HCT116 (cell line): ENCODE data around the gene GRIK3. TPM values are rescaled to one million over a fixed set of nuclear protein-coding genes. Genes with fewer than 3 reads are reported as not detected.

Source experiments
- ATAC-seq: fragments of 200-7000 bp; cut with Tn5 transposase; 2 replicates; pipeline ENCODE4 v1.9.1; 2020; ENCODE audit warnings: mild to moderate bottlenecking, moderate library complexity
- BruUV-seq: library from RNA; stranded (reverse); fragments of 400-500 nt; replicated peaks from 2 replicates; lab custom pipeline; 2021; lab: Mats Ljungman, UMichigan
- CTCF ChIA-PET: fragments of 300-600 bp; sonication (Branson Sonifier 250); formaldehyde crosslinking; loops from one replicate; lab custom pipeline; 2021; ENCODE audit warnings: antibody characterized with exemption; lab: Charles Lee
- POLR2A ChIA-PET: fragments of 300-600, 350-600 bp; sonication (Branson Sonifier 250); formaldehyde crosslinking; loops from one replicate; lab custom pipeline; 2021; ENCODE audit warnings: antibody characterized with exemption; lab: Charles Lee
- RAD21 ChIA-PET, 2 experiments: fragments of 300-600 bp; sonication (Branson Sonifier 250); formaldehyde crosslinking; loops; one replicate each; lab custom pipeline; 2023; ENCODE audit warnings: low total read pairs in 2 of 2; ENCODE audit not compliant: uncharacterized antibody in 2 of 2, unreplicated experiment in 2 of 2, low non-redundant PET in 1 of 2; lab: Charles Lee
- DNase-seq: peaks from one replicate; pipeline ENCODE4 v3.0.0-alpha.2; 2010; ENCODE audit warnings: low read depth, low spot score
- H2AFZ ChIP-seq: fragments of 200-600 bp; shearing (Covaris generic), sonication (generic); 2 replicates; pipeline ENCODE4 v1.6.1; 2017; ENCODE audit warnings: low read depth, mixed run types, mixed read lengths, antibody characterized with exemption, low read length; ENCODE audit not compliant: poor library complexity, severe bottlenecking
- H3K27ac ChIP-seq: 2 replicates; pipeline ENCODE4 v1.5.1; 2012; ENCODE audit warnings: low read depth, low read length
- H3K27me3 ChIP-seq: fragments of 200-600 bp; sonication (generic); 2 replicates; pipeline ENCODE4 v1.6.1; 2016; ENCODE audit warnings: mixed run types, low read length, mixed read lengths; ENCODE audit not compliant: insufficient read depth
- H3K36me3 ChIP-seq, 2 experiments: fragments of 200-500 bp in 1 of 2; fragments of 200-600 bp in 1 of 2; sonication (Bioruptor generic) in 1 of 2; sonication (generic) in 1 of 2; 2 replicates each; pipeline versions ENCODE4 v1.5.1 to v1.6.1; 2014 to 2016; ENCODE audit warnings: low read length in 2 of 2, inconsistent platforms in 1 of 2, mixed read lengths in 1 of 2, mixed run types in 1 of 2; ENCODE audit not compliant: insufficient read depth in 2 of 2, control insufficient read depth in 1 of 2
- H3K4me1 ChIP-seq, 2 experiments: fragments of 200-600 bp in 1 of 2; sonication (generic) in 1 of 2; 2 replicates each; pipeline versions ENCODE4 v1.5.1 to v1.6.1; 2012 to 2017; ENCODE audit warnings: low read length in 2 of 2, inconsistent platforms in 1 of 2, mild to moderate bottlenecking in 1 of 2, mixed read lengths in 1 of 2, mixed run types in 1 of 2, moderate library complexity in 1 of 2; ENCODE audit not compliant: insufficient read depth in 2 of 2, control insufficient read depth in 1 of 2
- H3K4me2 ChIP-seq: fragments of 200-600 bp; sonication (generic); 2 replicates; pipeline ENCODE4 v1.6.1; 2017; ENCODE audit warnings: mixed run types, low read length, mixed read lengths
- H3K4me3 ChIP-seq, 2 experiments: fragments of 200-600 bp in 1 of 2; sonication (generic) in 1 of 2; replicated peaks in 1 of 2; 2 replicates each; pipeline ENCODE4 v1.5.1; 2011 to 2016; ENCODE audit warnings: low read length in 2 of 2, control low read depth in 1 of 2, low read depth in 1 of 2, mild to moderate bottlenecking in 1 of 2, mixed read lengths in 1 of 2, mixed run types in 1 of 2
- H3K79me2 ChIP-seq: fragments of 200-600 bp; sonication (generic); 2 replicates; pipeline ENCODE4 v1.6.1; 2017; ENCODE audit warnings: mild to moderate bottlenecking, mixed run types, low read length, moderate library complexity, mixed read lengths; ENCODE audit not compliant: insufficient read depth
- H3K9ac ChIP-seq: fragments of 200-600 bp; sonication (generic); 2 replicates; pipeline ENCODE4 v1.6.1; 2016; ENCODE audit warnings: low read length, mixed read lengths
- H3K9me2 ChIP-seq: fragments of 200-600 bp; sonication (generic), shearing (Covaris generic); 2 replicates; pipeline ENCODE4 v1.6.1; 2017; ENCODE audit warnings: mixed run types, mild to moderate bottlenecking, moderate library complexity; ENCODE audit not compliant: insufficient read depth
- H3K9me3 ChIP-seq, 2 experiments: fragments of 200-500 bp in 1 of 2; fragments of 200-600 bp in 1 of 2; sonication (Bioruptor generic) in 1 of 2; sonication (generic) in 1 of 2; 2 replicates each; pipeline ENCODE4 v1.6.1; 2014 to 2017; ENCODE audit warnings: low read length in 2 of 2, mixed read lengths in 2 of 2, inconsistent platforms in 1 of 2, low read depth in 1 of 2, mild to moderate bottlenecking in 1 of 2, mixed run types in 1 of 2, moderate library complexity in 1 of 2; ENCODE audit not compliant: control insufficient read depth in 1 of 2, insufficient read depth in 1 of 2
- H4K20me1 ChIP-seq: fragments of 200-600 bp; sonication (generic), shearing (Covaris generic); 2 replicates; pipeline ENCODE4 v1.6.1; 2017; ENCODE audit warnings: mixed run types, mild to moderate bottlenecking, moderate library complexity; ENCODE audit not compliant: insufficient read depth
- EGR1 ChIP-seq: IDR thresholded peaks from 2 replicates; pipeline ENCODE4 v1.6.1; 2012; ENCODE audit warnings: low read depth
- EZH2phosphoT487 ChIP-seq: fragments of 200-600 bp; IDR thresholded peaks from 2 replicates; pipeline ENCODE4 v1.6.1; 2018; ENCODE audit warnings: antibody characterized with exemption, borderline replicate concordance
- POLR2AphosphoS5 ChIP-seq: IDR thresholded peaks from 2 replicates; pipeline ENCODE4 v1.6.1; 2011; ENCODE audit warnings: mild to moderate bottlenecking, low read depth, low read length, moderate library complexity
- SIN3A ChIP-seq: IDR thresholded peaks from 2 replicates; pipeline ENCODE4 v1.6.1; 2012; ENCODE audit warnings: low read depth
- SP1 ChIP-seq: IDR thresholded peaks from 2 replicates; pipeline ENCODE4 v1.6.1; 2012; ENCODE audit warnings: low read depth
- YY1 ChIP-seq: IDR thresholded peaks from 2 replicates; pipeline ENCODE4 v1.6.1; 2011; ENCODE audit warnings: low read length, low read depth, moderate library complexity, mild to moderate bottlenecking; ENCODE audit not compliant: insufficient replicate concordance; ENCODE audit errors: extremely low read depth
- ZBTB33 ChIP-seq: IDR thresholded peaks from 2 replicates; pipeline ENCODE4 v1.6.1; 2011; ENCODE audit warnings: mild to moderate bottlenecking, low read length, moderate library complexity; ENCODE audit not compliant: insufficient replicate concordance; ENCODE audit errors: extremely low read depth
- intact Hi-C: fragments of 100-400 bp; cut with micrococcal nuclease; formaldehyde crosslinking; loops from 2 replicates; pipeline ENCODE4 v1.10.0; 2022
- total RNA-seq: library from RNA; stranded (reverse); gene quantifications from one replicate; pipeline ENCODE4 v1.2.1, GENCODE V29; 2021; ENCODE audit not compliant: unreplicated experiment

GRIK3 gene
- total RNA-seq, 1 experiment from 2014 or later, result not detected

GRCh38 chr1:36996106-36996505 lies 38.2 kb downstream of the GRIK3 start:
- H3K27me3 ChIP-seq, result peaks cover 69% of the 10 kb centered on the region; the same call in 1 of the 2 replicates
- DNase-seq (no peak), ATAC-seq (no peak)
- no peaks in the 10 kb centered on the region for H4K20me1 ChIP-seq
- H3K9me2 ChIP-seq, result no peaks in the 10 kb centered on the region
- BruUV-seq, result no TSS peak
- no peaks in the 10 kb centered on the region for H3K4me1 ChIP-seq
- no peak overlapping the region for H3K27ac ChIP-seq
- no peaks in the 10 kb centered on the region for H3K36me3 ChIP-seq
- H3K4me3 ChIP-seq, result no peak overlapping the region
- TF ChIP-seq EZH2phosphoT487 (no peak), ZBTB33 (no peak), POLR2AphosphoS5 (no peak), SP1 (no peak)
- no peak overlapping the region for H2AFZ ChIP-seq
- intact Hi-C loops, result no loop called here
- H3K79me2 ChIP-seq, result no peaks in the 10 kb centered on the region
- no peak overlapping the region for H3K9ac ChIP-seq
- H3K9me3 ChIP-seq, result no peaks in the 10 kb centered on the region
- ChIA-PET RAD21 (no interaction called here), POLR2A (no interaction called here), CTCF (no interaction called here)
- no peak overlapping the region for H3K4me2 ChIP-seq

- ChIA-PET CTCF (no interaction called here), RAD21 (no interaction called here)
Observed at GRCh38 chr1:36994868-36995267, 39.4 kb downstream of the GRIK3 start.

More at GRCh38 chr1:36994868-36995267, 39.4 kb downstream of the GRIK3 start:
- ATAC-seq (no peak), DNase-seq (no peak)
- Histone ChIP-seq H3K27ac (no peak overlapping the region), H3K9ac (no peak overlapping the region), H3K27me3 (peaks cover 70% of the 10 kb centered on the region), H3K4me3 (no peak overlapping the region), H3K36me3 (no peaks in the 10 kb centered on the region), H3K9me3 (no peaks in the 10 kb centered on the region), H3K4me2 (no peak overlapping the region), H4K20me1 (no peaks in the 10 kb centered on the region), H3K79me2 (no peaks in the 10 kb centered on the region), H3K9me2 (no peaks in the 10 kb centered on the region), H3K4me1 (no peaks in the 10 kb centered on the region), H2AFZ (no peak overlapping the region)
- POLR2A ChIA-PET, result no interaction called here
- BruUV-seq, result no TSS peak
- TF ChIP-seq SIN3A, result no peak
- no peak for TF ChIP-seq SP1
- TF ChIP-seq EGR1, result no peak
- no peak for TF ChIP-seq YY1
- intact Hi-C loops, result no loop called here
